ENCODE measurements around the gene RNF224. TPM values are rescaled to one million over a fixed set of nuclear protein-coding genes. Genes with fewer than 3 reads are reported as not detected.
"Not testable (repeated sequence)": the region's sequence is repeated elsewhere in the genome, so short reads cannot be mapped to it uniquely, and the experiment has no call there.

RNF224 gene
- total RNA-seq, 1 experiment from 2014 or later = 0.16 TPM

DNA sequence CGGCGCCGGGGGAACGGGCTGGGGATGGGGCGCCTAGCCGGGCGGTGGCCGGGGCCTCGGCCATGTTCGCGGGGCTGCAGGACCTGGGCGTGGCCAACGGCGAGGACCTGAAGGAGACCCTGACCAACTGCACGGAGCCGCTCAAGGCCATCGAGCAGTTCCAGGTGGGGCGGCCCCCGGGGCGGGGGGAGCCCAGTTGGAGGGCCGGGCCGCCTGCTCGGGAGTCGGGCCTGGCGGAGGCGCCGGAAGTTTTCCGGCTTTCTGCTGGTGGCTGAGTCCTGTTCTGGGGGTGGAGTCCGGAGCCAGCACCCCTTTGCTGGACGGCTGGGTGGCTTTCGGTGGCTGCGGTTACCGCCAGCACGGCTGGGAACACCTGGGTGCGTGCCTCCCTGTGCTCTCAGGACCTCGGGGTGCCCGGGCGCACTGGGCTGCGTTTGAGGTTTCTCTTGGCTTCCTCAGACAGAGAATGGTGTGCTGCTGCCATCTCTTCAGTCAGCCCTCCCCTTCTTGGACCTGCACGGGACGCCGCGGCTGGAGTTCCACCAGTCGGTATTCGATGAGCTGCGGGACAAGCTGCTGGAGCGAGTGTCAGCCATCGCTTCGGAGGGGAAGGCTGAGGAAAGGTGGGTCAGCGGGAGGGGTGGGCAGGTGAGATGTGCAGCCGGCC, 28.3 kb downstream of the RNF224 start:
- H3K27me3 Mint-ChIP-seq (ENCODE audit: insufficient read depth, unreplicated experiment) = no peaks in the 10 kb centered on the region
- no TSS peak for BruUV-seq (replicated peaks)
- DNase-seq (ENCODE audit: unreplicated experiment) = peak; percentile 20
- ChIA-PET POLR2A (interaction anchor here (1.0 to 5.6 kb wide), 8 partner anchors 12 to 169 kb away, joined by 3 to 118 read pairs (median 5); partner anchors contain the start of genes MAN1B1, TOR4A, TPRN and TUBB4B), CTCF (interaction anchor here (0.8 to 2.2 kb wide), 8 partner anchors 9 to 137 kb away, joined by 4 to 13 read pairs (median 6); partner anchors contain the start of gene TOR4A)
- H3K27ac Mint-ChIP-seq (ENCODE audit: low read depth, unreplicated experiment) = no peak overlapping the region
- no peak for TF ChIP-seq CTCF (IDR thresholded peaks at IDR 0.05; ENCODE audit: unreplicated experiment)
- H3K4me1 Mint-ChIP-seq (ENCODE audit: insufficient read depth, unreplicated experiment) = no peaks in the 10 kb centered on the region
- H3K9me3 Mint-ChIP-seq (ENCODE audit: unreplicated experiment) = no peaks in the 10 kb centered on the region
- intact Hi-C loops (cut with micrococcal nuclease) = no loop called here
- peaks cover 43% of the 10 kb centered on the region for H3K36me3 Mint-ChIP-seq (ENCODE audit: insufficient read depth, unreplicated experiment)
- H3K4me3 Mint-ChIP-seq (ENCODE audit: unreplicated experiment) = peak overlapping the region; percentile 82

DNA sequence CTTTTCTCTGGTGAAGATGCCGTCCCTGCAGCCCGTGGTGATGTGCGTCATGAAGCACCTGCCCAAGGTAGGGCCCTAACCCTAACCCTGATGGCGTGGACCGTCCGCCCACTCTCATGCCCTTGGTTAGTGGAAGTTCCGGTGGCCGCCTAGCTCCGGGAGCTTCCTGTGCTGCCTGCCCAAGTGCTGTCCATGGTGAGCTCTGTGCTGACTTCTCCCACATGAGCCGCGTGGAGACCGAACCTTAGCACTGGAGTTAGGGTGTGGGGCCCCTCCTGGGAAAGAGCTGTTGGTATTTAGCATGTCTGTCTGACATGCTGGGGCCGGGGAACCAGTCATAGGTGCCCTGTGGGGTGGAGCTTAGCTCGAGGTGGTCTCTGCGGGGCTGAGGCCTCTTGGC, 29.1 kb downstream of the RNF224 start:
- intact Hi-C loops (cut with micrococcal nuclease) = no loop called here
- no peaks in the 10 kb centered on the region for H3K27me3 Mint-ChIP-seq (ENCODE audit: insufficient read depth, unreplicated experiment)
- H3K27ac Mint-ChIP-seq (ENCODE audit: low read depth, unreplicated experiment) = no peak overlapping the region
- POLR2A ChIA-PET = interaction anchor here (1.5 to 5.6 kb wide), 3 partner anchors 13 to 56 kb away, joined by 4 to 118 read pairs (median 6); partner anchors contain the start of genes TPRN and TUBB4B
- H3K36me3 Mint-ChIP-seq (ENCODE audit: insufficient read depth, unreplicated experiment) = peaks cover 49% of the 10 kb centered on the region
- H3K4me3 Mint-ChIP-seq (ENCODE audit: unreplicated experiment) = peak overlapping the region; percentile 82
- no peaks in the 10 kb centered on the region for H3K9me3 Mint-ChIP-seq (ENCODE audit: unreplicated experiment)
- no peak for DNase-seq (ENCODE audit: unreplicated experiment)
- BruUV-seq (replicated peaks) = no TSS peak
- no peak for TF ChIP-seq CTCF (IDR thresholded peaks at IDR 0.05; ENCODE audit: unreplicated experiment)
- CTCF ChIA-PET = interaction anchor here (0.6 to 1.3 kb wide), 8 partner anchors 9 to 562 kb away, joined by 3 to 13 read pairs (median 4); no protein-coding TSS in a partner anchor
- H3K4me1 Mint-ChIP-seq (ENCODE audit: insufficient read depth, unreplicated experiment) = no peaks in the 10 kb centered on the region

- no peak for DNase-seq (ENCODE audit: unreplicated experiment)
- ChIA-PET POLR2A (interaction anchor here (1.8 to 5.6 kb wide), 2 partner anchors 13 to 33 kb away, joined by 6 to 118 read pairs; partner anchors contain the start of gene TUBB4B), CTCF (interaction anchor here (0.6 to 1.3 kb wide), 7 partner anchors 10 to 562 kb away, joined by 3 to 13 read pairs (median 5); no protein-coding TSS in a partner anchor)
- BruUV-seq (replicated peaks) = no TSS peak
- intact Hi-C loops (cut with micrococcal nuclease) = no loop called here
- H3K36me3 Mint-ChIP-seq (ENCODE audit: insufficient read depth, unreplicated experiment) = peaks cover 54% of the 10 kb centered on the region
- H3K4me3 Mint-ChIP-seq (ENCODE audit: unreplicated experiment) = peak overlapping the region; percentile 82
- TF ChIP-seq CTCF (IDR thresholded peaks at IDR 0.05; ENCODE audit: unreplicated experiment) = no peak
- no peaks in the 10 kb centered on the region for H3K9me3 Mint-ChIP-seq (ENCODE audit: unreplicated experiment)
- H3K4me1 Mint-ChIP-seq (ENCODE audit: insufficient read depth, unreplicated experiment) = peaks cover 4% of the 10 kb centered on the region
- H3K27ac Mint-ChIP-seq (ENCODE audit: low read depth, unreplicated experiment) = no peak overlapping the region
- no peaks in the 10 kb centered on the region for H3K27me3 Mint-ChIP-seq (ENCODE audit: insufficient read depth, unreplicated experiment)
Measured at GRCh38 chr9:137256856-137257255, 29.6 kb downstream of the RNF224 start.

- H3K27me3 Mint-ChIP-seq (ENCODE audit: insufficient read depth, unreplicated experiment); H3K27ac Mint-ChIP-seq (ENCODE audit: low read depth, unreplicated experiment); H3K9me3 Mint-ChIP-seq (ENCODE audit: unreplicated experiment); H3K4me3 Mint-ChIP-seq (ENCODE audit: unreplicated experiment); intact Hi-C loops (cut with micrococcal nuclease); BruUV-seq (replicated peaks); H3K4me1 Mint-ChIP-seq (ENCODE audit: insufficient read depth, unreplicated experiment): not testable (repeated sequence)
- ChIA-PET POLR2A (interaction anchor here (0.6 to 1.9 kb wide), 2 partner anchors 22 to 45 kb away, joined by 3 to 9 read pairs; partner anchors contain the start of gene TUBB4B), CTCF (interaction anchor here (0.6 to 1.1 kb wide), 3 partner anchors 12 to 47 kb away, joined by 3 to 4 read pairs (median 3); no protein-coding TSS in a partner anchor)
- peak; percentile 36 for DNase-seq (ENCODE audit: unreplicated experiment)
- peak; percentile 31 for TF ChIP-seq CTCF (IDR thresholded peaks at IDR 0.05; ENCODE audit: unreplicated experiment)
- H3K36me3 Mint-ChIP-seq (ENCODE audit: insufficient read depth, unreplicated experiment) = peaks cover 60% of the 10 kb centered on the region
Measured at GRCh38 chr9:137262173-137262908, 35.0 kb downstream of the RNF224 start.
